Hepatocyte (in vitro differentiated cells): ENCODE measurements around the gene DISC1. TPM values are rescaled to one million over a fixed set of nuclear protein-coding genes. Genes with fewer than 3 reads are reported as not detected.

Source experiments
- DNase-seq: peaks from one replicate; pipeline ENCODE4 v3.0.0-alpha.2; 2016; ENCODE audit warnings: low spot score
- H2AFZ ChIP-seq: fragments of 200-600 bp; sonication (generic); 2 replicates; pipeline ENCODE4 v1.6.0; 2016; ENCODE audit warnings: antibody characterized with exemption, mild to moderate bottlenecking
- H3K27ac ChIP-seq: fragments of 200-600 bp; sonication (generic); 2 replicates; pipeline ENCODE4 v1.5.1; 2016; ENCODE audit warnings: mild to moderate bottlenecking
- H3K27me3 ChIP-seq: fragments of 200-600 bp; sonication (generic); 2 replicates; pipeline ENCODE4 v1.6.1; 2016
- H3K36me3 ChIP-seq: fragments of 200-600 bp; sonication (generic); replicated peaks from 2 replicates; pipeline ENCODE4 v1.5.1; 2016; ENCODE audit warnings: low read depth; ENCODE audit not compliant: insufficient read depth
- H3K4me1 ChIP-seq: fragments of 200-600 bp; sonication (generic); 2 replicates; pipeline ENCODE4 v1.5.1; 2016; ENCODE audit warnings: mild to moderate bottlenecking, moderate library complexity; ENCODE audit not compliant: insufficient read depth
- H3K4me2 ChIP-seq: fragments of 200-600 bp; sonication (generic); 2 replicates; pipeline ENCODE4 v1.6.0; 2016
- H3K4me3 ChIP-seq: fragments of 200-600 bp; sonication (generic); 2 replicates; pipeline ENCODE4 v1.5.1; 2016; ENCODE audit warnings: mild to moderate bottlenecking
- H3K79me2 ChIP-seq: fragments of 200-600 bp; sonication (generic); 2 replicates; pipeline ENCODE4 v1.6.0; 2017; ENCODE audit warnings: mild to moderate bottlenecking
- H3K9me2 ChIP-seq: fragments of 200-600 bp; sonication (generic); replicated peaks from 2 replicates; pipeline ENCODE4 v1.6.0; 2017; ENCODE audit warnings: mild to moderate bottlenecking; ENCODE audit not compliant: insufficient read depth
- H3K9me3 ChIP-seq: fragments of 200-600 bp; sonication (generic); 2 replicates; pipeline ENCODE4 v1.5.1; 2016; ENCODE audit warnings: low read depth, mild to moderate bottlenecking
- H4K20me1 ChIP-seq: fragments of 200-600 bp; sonication (generic); 2 replicates; pipeline ENCODE4 v1.6.0; 2016; ENCODE audit warnings: mild to moderate bottlenecking; ENCODE audit not compliant: insufficient read depth, poor library complexity, severe bottlenecking
- CTCF ChIP-seq: fragments of 200-600 bp; sonication (generic); IDR thresholded peaks from 2 replicates; pipeline ENCODE4 v1.5.1; 2016; ENCODE audit warnings: antibody characterized with exemption, mild to moderate bottlenecking; ENCODE audit not compliant: poor library complexity
- EZH2 ChIP-seq: fragments of 200-600 bp; sonication (generic); IDR thresholded peaks from 2 replicates; pipeline ENCODE4 v1.6.1; 2016; ENCODE audit warnings: antibody characterized with exemption, mild to moderate bottlenecking, borderline replicate concordance
- EZH2phosphoT487 ChIP-seq: fragments of 200-600 bp; sonication (generic); IDR thresholded peaks from one replicate; pipeline ENCODE4 v1.6.1; 2018; ENCODE audit warnings: antibody characterized with exemption, mild to moderate bottlenecking, low read depth, moderate library complexity; ENCODE audit not compliant: unreplicated experiment, severe bottlenecking
- WGBS: methylation state at CpG from one replicate; pipeline ENCODE4 v1.1.6; 2016; ENCODE audit warnings: low lambda C conversion rate; ENCODE audit errors: missing lambda C conversion rate; 5-methylcytosine and 5-hydroxymethylcytosine counted together
- polyA plus RNA-seq: library from polyadenylated mRNA; unstranded; fragments of >200 nt; fragmentation: Nextera tagmentation; extraction: Ambion mirVana; gene quantifications from 2 replicates; pipeline ENCODE4 v1.2.1, GENCODE V29; 2016
- total RNA-seq: library from RNA; depleted of rRNA; stranded (reverse); fragments of >200 nt; gene quantifications from 2 replicates; pipeline ENCODE4 v1.2.3, GENCODE V29; 2014

Gene DISC1
- total and polyA plus RNA-seq, 2 experiments from 2014 or later = 3.0 to 4.7 TPM

GRCh38 chr1:231702331-231702730, 75.7 kb downstream of the DISC1 start:
- no peaks in the 10 kb centered on the region for H4K20me1 ChIP-seq
- H3K27me3 ChIP-seq = no peaks in the 10 kb centered on the region
- no peak overlapping the region for H3K4me2 ChIP-seq
- TF ChIP-seq EZH2 (no peak), EZH2phosphoT487 (no peak)
- no peak for DNase-seq
- H3K4me1 ChIP-seq = peaks cover 12% of the 10 kb centered on the region
- H3K4me3 ChIP-seq = no peak overlapping the region
- no peaks in the 10 kb centered on the region for H3K79me2 ChIP-seq
- H3K9me2 ChIP-seq = no peaks in the 10 kb centered on the region
- 85% methylated on average over 1 of the region's 1 CpG for WGBS
- H2AFZ ChIP-seq = no peak overlapping the region
- H3K9me3 ChIP-seq = no peaks in the 10 kb centered on the region
- no peaks in the 10 kb centered on the region for H3K36me3 ChIP-seq
- no peak overlapping the region for H3K27ac ChIP-seq

GRCh38 chr1:231702804-231703203, 76.2 kb downstream of the DISC1 start:
- Histone ChIP-seq H2AFZ (no peak overlapping the region), H3K4me2 (no peak overlapping the region), H3K9me2 (no peaks in the 10 kb centered on the region), H4K20me1 (no peaks in the 10 kb centered on the region), H3K4me1 (peaks cover 12% of the 10 kb centered on the region), H3K79me2 (no peaks in the 10 kb centered on the region), H3K36me3 (no peaks in the 10 kb centered on the region), H3K27me3 (no peaks in the 10 kb centered on the region), H3K27ac (no peak overlapping the region), H3K9me3 (no peaks in the 10 kb centered on the region), H3K4me3 (no peak overlapping the region)
- WGBS = 94% methylated on average over 1 of the region's 1 CpG
- no peak for DNase-seq
- TF ChIP-seq EZH2 (no peak), EZH2phosphoT487 (no peak), CTCF (no peak)

- WGBS = 87% methylated on average over 6 of the region's 6 CpGs
- H4K20me1 ChIP-seq = no peaks in the 10 kb centered on the region
- no peak for DNase-seq
Measured at GRCh38 chr1:231705806-231706760, 79.5 kb downstream of the DISC1 start.

More at GRCh38 chr1:231705806-231706760, 79.5 kb downstream of the DISC1 start:
- TF ChIP-seq CTCF = no peak
- no peak for TF ChIP-seq EZH2phosphoT487
- TF ChIP-seq EZH2 = no peak
- H2AFZ ChIP-seq = no peak overlapping the region
- H3K27me3 ChIP-seq = no peaks in the 10 kb centered on the region
- H3K4me2 ChIP-seq = no peak overlapping the region
- no peaks in the 10 kb centered on the region for H3K36me3 ChIP-seq
- no peak overlapping the region for H3K4me3 ChIP-seq
- H3K4me1 ChIP-seq = peaks cover 12% of the 10 kb centered on the region
- no peaks in the 10 kb centered on the region for H3K9me2 ChIP-seq
- H3K79me2 ChIP-seq = no peaks in the 10 kb centered on the region
- H3K9me3 ChIP-seq = no peaks in the 10 kb centered on the region
- no peak overlapping the region for H3K27ac ChIP-seq
